WTC11 (cell line): ENCODE results near the gene SLCO4A1.

Source experiments
- CDX4 ChIP-seq: fragments of 250-450 bp; sonication (Bioruptor Pico); IDR thresholded peaks from 2 replicates; pipeline ENCODE4 v1.9.0; 2021; ENCODE audit warnings: moderate library complexity, mild to moderate bottlenecking, inconsistent platforms, borderline replicate concordance
- CTCF ChIP-seq: fragments of 200-600 bp; IDR thresholded peaks from 2 replicates; pipeline ENCODE4 v1.8.0; 2022; ENCODE audit warnings: antibody characterized with exemption
- E2F4 ChIP-seq: sonication (generic); formaldehyde crosslinking; IDR thresholded peaks from 2 replicates; pipeline ENCODE4 v1.8.1; 2022; ENCODE audit warnings: low read depth, mild to moderate bottlenecking, moderate library complexity, missing genetic modification reagents, borderline replicate concordance
- ETV6 ChIP-seq: sonication (generic); formaldehyde crosslinking; IDR thresholded peaks from 2 replicates; pipeline ENCODE4 v1.8.1; 2022; ENCODE audit warnings: mild to moderate bottlenecking, missing genetic modification reagents
- FOXP1 ChIP-seq: sonication (generic); formaldehyde crosslinking; IDR thresholded peaks from 2 replicates; pipeline ENCODE4 v1.8.0; 2022; ENCODE audit warnings: missing genetic modification reagents, mild to moderate bottlenecking, moderate library complexity, borderline replicate concordance
- JUN ChIP-seq: sonication (generic); formaldehyde crosslinking; IDR thresholded peaks from 2 replicates; pipeline ENCODE4 v1.8.0; 2023; ENCODE audit warnings: mild to moderate bottlenecking, missing genetic modification reagents
- NR2C2 ChIP-seq: sonication (generic); formaldehyde crosslinking; IDR thresholded peaks from 2 replicates; pipeline ENCODE4 v1.8.0; 2022; ENCODE audit warnings: mild to moderate bottlenecking, missing genetic modification reagents
- USF2 ChIP-seq: sonication (generic); formaldehyde crosslinking; IDR thresholded peaks from 2 replicates; pipeline ENCODE4 v1.8.1; 2023; ENCODE audit warnings: mild to moderate bottlenecking, missing genetic modification reagents, moderate library complexity
- ZNF281 ChIP-seq: sonication (generic); formaldehyde crosslinking; IDR thresholded peaks from 2 replicates; pipeline ENCODE4 v1.8.0; 2023; ENCODE audit warnings: mild to moderate bottlenecking, missing genetic modification reagents

- TF ChIP-seq CTCF (no peak), E2F4 (no peak), FOXP1 (CRISPR knock-in tag) (no peak), CDX4 (CRISPR knock-in tag) (no peak), ETV6 (CRISPR knock-in tag) (no peak), USF2 (CRISPR knock-in tag) (no peak), ZNF281 (CRISPR knock-in tag) (no peak), JUN (CRISPR knock-in tag) (no peak), NR2C2 (CRISPR knock-in tag) (no peak)
These were observed 72.5 kb downstream of the SLCO4A1 start for GRCh38 chr20:62714799-62715198.
